Stimulated activated CD4-positive, alpha-beta T cell treated with anti-CD3 and anti-CD28 coated beads, Interleukin-2, amount 100 ng/mL, for 24 hours (primary cell): ENCODE measurements around the gene OSBPL9.
"Not testable (repeated sequence)": the region's sequence is repeated elsewhere in the genome, so short reads cannot be mapped to it uniquely, and the experiment has no call there.

Source experiments
- DNase-seq, 2 donors: peaks; one replicate each; pipeline ENCODE4 v3.0.0-alpha.2; 2020

OSBPL9 gene

DNA sequence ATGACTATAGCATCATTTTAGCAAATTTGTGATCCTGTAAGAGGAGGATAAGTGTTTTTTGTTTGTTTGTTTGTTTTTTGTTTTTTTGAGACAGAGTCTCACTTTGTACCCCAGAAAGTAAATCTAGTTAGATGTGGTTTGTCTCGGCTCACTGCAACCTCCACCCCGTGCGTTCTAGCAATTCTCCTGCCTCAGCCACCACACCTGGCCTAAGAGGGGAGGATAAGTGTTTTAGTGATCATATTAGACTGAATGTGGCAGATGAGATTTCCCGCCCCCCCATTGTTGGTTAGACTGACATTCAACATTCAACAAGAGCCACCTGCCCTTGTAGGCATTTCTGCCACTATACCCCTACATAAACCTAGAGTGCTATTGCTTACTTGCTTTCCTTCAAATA lies 98.5 kb downstream of the OSBPL9 start:
- DNase-seq: no peak

GRCh38 chr1:51716746-51717145 lies 99.9 kb downstream of the OSBPL9 start:
- DNase-seq: no peak

- no peak for DNase-seq
Measured at GRCh38 chr1:51717842-51718241, 101.0 kb downstream of the OSBPL9 start.

GRCh38 chr1:51719146-51719545 lies 102.3 kb downstream of the OSBPL9 start:
- no peak for DNase-seq

DNA sequence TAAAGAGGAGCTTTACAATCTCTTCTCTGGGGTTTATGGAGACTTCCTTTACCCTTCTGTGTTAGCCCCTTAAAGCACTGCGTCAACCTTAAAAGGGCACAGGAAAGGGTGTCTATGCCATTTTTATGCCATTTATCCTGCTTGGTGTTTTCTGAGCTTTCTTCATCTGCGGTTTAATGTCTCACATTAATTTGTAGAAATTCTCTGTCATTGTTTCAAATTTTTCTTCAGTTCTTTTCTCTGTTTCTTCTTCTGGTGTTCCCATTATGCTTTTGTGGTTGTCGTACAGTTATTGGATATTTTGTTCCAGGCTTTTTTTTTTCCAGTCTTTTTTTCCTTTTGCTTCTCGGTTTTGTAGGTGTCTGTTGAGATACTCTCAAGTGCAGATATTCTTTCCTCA lies 107.9 kb downstream of the OSBPL9 start:
- DNase-seq: no peak

DNA sequence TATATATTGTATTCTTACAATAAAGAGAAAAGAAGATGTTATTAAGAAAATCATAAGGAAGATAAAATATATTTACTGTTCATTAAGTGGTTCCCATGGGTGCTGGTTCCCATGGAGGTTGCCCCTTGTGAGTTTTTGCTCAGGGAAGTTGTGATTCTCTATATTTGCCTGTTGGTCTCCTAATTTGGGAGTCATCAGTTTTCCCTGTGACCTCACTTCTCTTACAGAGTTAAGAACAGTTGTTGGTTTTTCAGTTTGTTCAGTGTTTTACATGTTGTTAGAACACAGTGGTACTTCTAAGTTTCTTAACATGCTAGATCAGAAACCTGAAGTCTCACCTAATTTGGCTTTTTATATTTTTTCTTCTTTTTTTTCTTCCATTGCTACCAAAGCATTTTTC lies 109.2 kb downstream of the OSBPL9 start:
- no peak for DNase-seq

DNA sequence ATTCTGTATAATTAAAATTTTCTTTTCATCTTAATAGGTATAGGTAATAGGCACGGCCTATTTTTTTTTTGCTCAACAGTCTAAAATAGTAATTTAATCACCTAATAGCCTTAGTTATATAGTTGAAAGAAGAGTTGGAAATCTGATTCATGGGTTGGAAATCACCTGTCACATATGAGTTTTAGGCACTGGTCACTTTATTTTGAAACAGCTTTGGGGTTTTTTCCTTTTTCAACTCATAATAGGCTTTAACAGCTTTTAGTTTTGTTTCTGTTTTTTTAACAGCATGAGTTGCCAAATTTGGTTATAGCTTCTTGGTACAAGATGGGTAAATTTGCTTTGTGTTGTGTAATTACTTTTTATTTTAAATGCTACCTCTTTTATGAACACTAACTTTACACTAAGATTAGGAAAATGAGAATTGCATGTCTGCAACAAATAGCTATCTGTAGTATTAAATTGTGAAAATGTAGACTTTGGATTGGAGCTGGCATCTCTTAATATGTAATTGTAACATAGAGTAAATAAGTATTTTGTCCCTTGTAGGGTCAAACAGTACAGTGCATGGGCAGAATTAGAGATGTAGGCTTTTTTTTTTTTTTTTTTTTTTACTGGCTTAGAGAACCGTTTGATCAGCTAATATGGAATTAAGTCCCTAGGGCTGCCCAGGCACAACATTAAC lies 109.8 kb downstream of the OSBPL9 start:
- no peak for DNase-seq

- DNase-seq: no peak
Measured at GRCh38 chr1:51727366-51727765, 110.5 kb downstream of the OSBPL9 start.

GRCh38 chr1:51728611-51729155 lies 111.8 kb downstream of the OSBPL9 start:
- DNase-seq: no peak

- DNase-seq: peak; percentile 94 to 95
Measured at GRCh38 chr1:51729156-51729823, 112.4 kb downstream of the OSBPL9 start.

DNA sequence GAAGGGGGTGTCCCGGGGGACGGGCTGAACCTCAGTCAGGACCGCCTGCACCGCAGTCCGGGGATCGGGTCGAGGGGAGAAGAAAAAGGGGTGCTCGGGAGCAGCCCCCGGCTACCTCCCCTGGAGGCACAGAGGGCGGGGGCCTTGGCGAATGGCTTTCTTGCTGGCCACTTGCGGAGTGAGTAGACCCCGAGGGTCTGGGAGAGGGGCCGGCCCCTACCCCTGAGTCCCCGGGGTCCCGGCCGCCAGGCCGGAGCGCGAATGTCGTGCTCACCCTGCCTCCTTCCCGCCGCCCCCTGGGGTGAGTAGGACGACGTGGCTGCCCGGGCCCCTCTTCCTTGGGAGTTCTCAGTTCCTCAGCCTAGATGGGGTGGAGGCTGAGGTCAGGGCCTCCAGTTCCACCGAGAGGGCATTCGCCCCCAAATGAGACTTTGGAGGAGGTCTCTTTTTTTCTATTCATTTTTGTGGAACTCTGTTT lies 113.0 kb downstream of the OSBPL9 start:
- no peak for DNase-seq

GRCh38 chr1:51731998-51732397 lies 115.1 kb downstream of the OSBPL9 start:
- no peak for DNase-seq

GRCh38 chr1:51732701-51733425 lies 116.0 kb downstream of the OSBPL9 start:
- DNase-seq: no peak

- not testable (repeated sequence) for DNase-seq
Measured at GRCh38 chr1:51733426-51733774, 116.5 kb downstream of the OSBPL9 start.

DNA sequence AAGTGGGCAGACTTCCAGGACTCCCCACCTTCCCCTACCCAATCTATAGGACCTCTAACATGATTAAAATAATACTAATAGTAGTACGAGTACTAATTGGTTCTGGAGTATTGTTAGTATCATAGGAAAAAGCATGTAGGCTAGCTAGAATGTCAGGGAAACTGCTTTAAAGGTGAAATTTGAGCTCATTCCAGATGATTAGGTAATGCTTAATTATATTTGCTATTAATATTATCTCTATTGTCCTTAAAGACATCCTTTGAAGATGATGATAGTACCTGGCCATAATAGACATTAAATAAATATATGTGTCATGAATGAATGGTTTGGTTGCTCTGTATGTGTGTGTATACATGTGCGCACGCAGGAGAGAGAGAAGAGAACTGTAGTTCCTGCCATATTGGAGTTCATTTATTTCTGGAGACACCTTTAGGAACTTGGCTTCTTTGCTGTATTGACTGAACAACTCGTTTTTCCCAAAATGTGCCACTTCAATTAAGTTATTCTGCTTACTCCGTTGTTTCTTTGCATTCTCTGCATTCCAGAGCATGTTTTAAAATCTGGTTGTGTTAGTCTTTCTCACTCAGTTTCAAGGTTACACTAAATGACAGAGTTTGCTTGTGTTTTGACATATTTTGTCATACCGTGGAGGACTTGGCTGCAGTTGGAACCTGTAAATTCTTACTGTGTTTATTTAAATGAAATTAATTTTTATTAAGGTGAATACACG lies 117.1 kb downstream of the OSBPL9 start:
- DNase-seq: no peak

GRCh38 chr1:51734896-51735745 lies 118.2 kb downstream of the OSBPL9 start:
- no peak for DNase-seq

GRCh38 chr1:51735746-51736254 lies 118.9 kb downstream of the OSBPL9 start:
- DNase-seq: no peak

GRCh38 chr1:51736702-51737101 lies 119.8 kb downstream of the OSBPL9 start:
- DNase-seq: no peak

- no peak for DNase-seq
Measured at GRCh38 chr1:51738681-51739080, 121.8 kb downstream of the OSBPL9 start.

GRCh38 chr1:51740652-51741051 lies 123.8 kb downstream of the OSBPL9 start:
- no peak for DNase-seq

GRCh38 chr1:51741121-51741681 lies 124.3 kb downstream of the OSBPL9 start:
- DNase-seq: no peak
